ENCODE data around the gene GABRB1.

The GABRB1 gene

GRCh38 chr4:47088298-47088697 lies 56.9 kb downstream of the GABRB1 start (continued):
- TF ChIP-seq CREB5 (CRISPR knock-in tag; IDR thresholded peaks at IDR 0.05; ENCODE audit: low read depth), result no peak
- no peak for TF ChIP-seq CSRNP3 (CRISPR knock-in tag; IDR thresholded peaks at IDR 0.05)
- no peak for TF ChIP-seq TCF4 (CRISPR knock-in tag; IDR thresholded peaks at IDR 0.05; ENCODE audit: borderline replicate concordance)

DNA sequence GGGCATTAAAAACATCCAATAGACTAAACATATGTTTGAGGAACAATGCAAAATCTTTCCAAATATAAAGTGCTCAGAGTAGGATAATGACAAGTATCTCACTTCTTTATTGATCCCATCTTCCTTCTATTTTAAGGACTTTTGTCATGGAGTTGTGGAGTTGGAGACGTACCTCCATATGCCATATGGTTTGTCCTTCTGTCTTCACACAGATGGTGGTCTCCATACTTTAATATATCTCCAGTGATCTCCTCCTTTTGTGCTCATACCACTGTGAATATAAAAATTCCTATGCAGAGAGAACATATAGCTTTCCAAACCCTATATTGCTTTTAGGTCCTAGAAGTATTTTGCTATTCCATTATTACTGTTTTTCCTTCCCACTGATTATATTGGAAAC lies 64.5 kb downstream of the GABRB1 start:
- ATAC-seq, result no peak
- TF ChIP-seq ZNF565 (CRISPR knock-in tag; conservative IDR thresholded peaks at IDR 0.05; ENCODE audit: low read depth) (no peak), ARNTL (CRISPR knock-in tag; IDR thresholded peaks at IDR 0.05; ENCODE audit: borderline replicate concordance, low read depth) (no peak), PPARA (CRISPR knock-in tag; IDR thresholded peaks at IDR 0.05; ENCODE audit: borderline replicate concordance) (no peak), ESRRG (CRISPR knock-in tag; IDR thresholded peaks at IDR 0.05) (no peak), SNAI2 (CRISPR knock-in tag; IDR thresholded peaks at IDR 0.05) (no peak), CSDC2 (CRISPR knock-in tag; IDR thresholded peaks at IDR 0.05) (no peak), ZFP30 (CRISPR knock-in tag; IDR thresholded peaks at IDR 0.05) (no peak), ZNF70 (CRISPR knock-in tag; IDR thresholded peaks at IDR 0.05) (no peak), TSHZ2 (CRISPR knock-in tag; IDR thresholded peaks at IDR 0.05) (no peak), ZC3H10 (CRISPR knock-in tag; IDR thresholded peaks at IDR 0.05) (no peak), ZNF8 (CRISPR knock-in tag; IDR thresholded peaks at IDR 0.05) (no peak), OSR1 (CRISPR knock-in tag; IDR thresholded peaks at IDR 0.05) (no peak)

DNA sequence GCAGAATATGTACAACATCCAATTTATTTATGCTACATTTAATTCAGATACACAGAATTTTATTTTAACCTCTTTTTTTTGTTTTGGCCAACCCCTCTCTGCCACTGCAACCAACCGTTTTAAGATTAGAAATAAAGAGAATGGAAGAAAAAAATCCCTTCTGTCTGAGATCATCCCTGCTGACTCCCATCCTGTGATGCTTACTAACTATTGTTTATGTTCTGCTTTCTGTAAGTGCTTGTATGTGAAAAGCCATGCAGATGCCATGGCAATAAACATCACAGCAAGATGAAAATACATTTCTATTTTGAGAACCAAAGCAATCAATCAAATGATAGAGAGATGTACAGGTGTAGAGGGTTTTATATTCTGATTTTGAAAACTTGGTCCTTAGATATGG lies 70.1 kb downstream of the GABRB1 start:
- TF ChIP-seq ESRRG (CRISPR knock-in tag; IDR thresholded peaks at IDR 0.05) (no peak), ZNF8 (CRISPR knock-in tag; IDR thresholded peaks at IDR 0.05) (no peak), ZNF565 (CRISPR knock-in tag; conservative IDR thresholded peaks at IDR 0.05; ENCODE audit: low read depth) (no peak), ZC3H10 (CRISPR knock-in tag; IDR thresholded peaks at IDR 0.05) (no peak)
- TF ChIP-seq, protein P1, sequence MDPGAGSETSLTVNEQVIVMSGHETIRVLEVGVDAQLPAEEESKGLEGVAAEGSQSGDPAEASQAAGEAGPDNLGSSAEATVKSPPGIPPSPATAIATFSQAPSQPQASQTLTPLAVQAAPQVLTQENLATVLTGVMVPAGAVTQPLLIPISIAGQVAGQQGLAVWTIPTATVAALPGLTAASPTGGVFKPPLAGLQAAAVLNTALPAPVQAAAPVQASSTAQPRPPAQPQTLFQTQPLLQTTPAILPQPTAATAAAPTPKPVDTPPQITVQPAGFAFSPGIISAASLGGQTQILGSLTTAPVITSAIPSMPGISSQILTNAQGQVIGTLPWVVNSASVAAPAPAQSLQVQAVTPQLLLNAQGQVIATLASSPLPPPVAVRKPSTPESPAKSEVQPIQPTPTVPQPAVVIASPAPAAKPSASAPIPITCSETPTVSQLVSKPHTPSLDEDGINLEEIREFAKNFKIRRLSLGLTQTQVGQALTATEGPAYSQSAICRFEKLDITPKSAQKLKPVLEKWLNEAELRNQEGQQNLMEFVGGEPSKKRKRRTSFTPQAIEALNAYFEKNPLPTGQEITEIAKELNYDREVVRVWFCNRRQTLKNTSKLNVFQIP (CRISPR knock-in tag; IDR thresholded peaks at IDR 0.05; ENCODE audit: borderline replicate concordance, low read depth), result no peak
- no peak for ATAC-seq

DNA sequence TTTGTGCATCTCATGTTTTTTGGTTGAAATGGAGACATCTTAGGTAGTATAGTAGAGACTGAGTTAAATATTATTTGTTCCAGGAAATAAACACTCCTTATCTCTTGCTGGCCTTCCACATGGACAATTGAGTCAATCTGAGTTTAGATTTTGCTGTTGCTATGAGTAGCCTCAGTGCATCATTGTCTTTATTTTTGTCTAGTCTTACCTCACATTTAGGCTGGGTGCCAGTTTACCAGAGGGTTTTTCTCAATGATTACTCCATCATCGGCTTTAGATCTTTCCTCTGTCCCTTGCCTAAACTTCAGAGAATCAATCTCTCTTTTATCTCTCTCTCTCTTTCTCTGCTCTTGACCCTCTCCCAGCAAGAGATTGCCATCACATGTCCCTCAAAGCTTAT lies 73.6 kb downstream of the GABRB1 start:
- TF ChIP-seq CREB5 (CRISPR knock-in tag; IDR thresholded peaks at IDR 0.05; ENCODE audit: low read depth) (no peak), CSRNP3 (CRISPR knock-in tag; IDR thresholded peaks at IDR 0.05) (no peak), TSHZ2 (CRISPR knock-in tag; IDR thresholded peaks at IDR 0.05) (no peak), ZNF8 (CRISPR knock-in tag; IDR thresholded peaks at IDR 0.05) (no peak), TCF4 (CRISPR knock-in tag; IDR thresholded peaks at IDR 0.05; ENCODE audit: borderline replicate concordance) (no peak), RARB (CRISPR knock-in tag; IDR thresholded peaks at IDR 0.05) (no peak), TOX (CRISPR knock-in tag; IDR thresholded peaks at IDR 0.05; ENCODE audit: borderline replicate concordance) (no peak), SNAI2 (CRISPR knock-in tag; IDR thresholded peaks at IDR 0.05) (no peak), ISL1 (CRISPR knock-in tag; IDR thresholded peaks at IDR 0.05) (no peak)
- ATAC-seq, result no peak

Data from SK-N-SH treated with all-trans-retinoic acid at 6 μM for 48 hours (cell line).